ENCODE measurements around the gene CWF19L2. TPM values are rescaled to one million over a fixed set of nuclear protein-coding genes. Genes with fewer than 3 reads are reported as not detected.
"Not testable (repeated sequence)": the region's sequence is repeated elsewhere in the genome, so short reads cannot be mapped to it uniquely, and the experiment has no call there.

Gene CWF19L2
- total RNA-seq, 2 experiments from 2014 or later = 12.8 to 13.5 TPM

DNA sequence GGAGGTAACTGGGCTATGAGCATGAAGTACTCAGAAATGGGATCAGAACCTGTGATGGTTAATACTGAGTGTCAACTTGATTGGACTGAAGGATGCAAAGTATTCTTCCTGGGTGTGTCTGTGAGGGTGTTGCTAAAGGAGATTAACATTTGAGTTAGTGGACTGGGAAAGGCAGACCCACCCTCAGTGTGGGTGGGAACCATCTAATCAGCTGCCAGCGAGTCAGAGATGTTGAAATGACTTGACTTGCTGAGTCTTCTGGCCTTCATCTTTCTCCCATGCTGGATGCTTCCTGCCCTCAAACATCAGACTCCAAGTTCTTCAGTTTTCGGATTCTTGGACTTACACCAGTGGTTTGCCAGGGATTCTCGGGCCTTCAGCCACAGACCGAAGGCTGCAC is 66.9 kb downstream of the CWF19L2 start:
- not testable (repeated sequence) for H3K4me3 Mint-ChIP-seq

GRCh38 chr11:107387666-107388065 is 70.0 kb downstream of the CWF19L2 start:
- Mint-ChIP-seq H3K9me3 (no peaks in the 10 kb centered on the region), H3K27ac (no peak overlapping the region), H3K4me3 (no peak overlapping the region), H3K4me1 (peaks cover 8% of the 10 kb centered on the region), H3K36me3 (peaks cover 37% of the 10 kb centered on the region), H3K27me3 (no peaks in the 10 kb centered on the region)
- no peak for DNase-seq

More for the DNA sequence above, 66.9 kb downstream of the CWF19L2 start:
- DNase-seq, H3K27me3 Mint-ChIP-seq, H3K27ac Mint-ChIP-seq, H3K9me3 Mint-ChIP-seq, H3K4me1 Mint-ChIP-seq: not testable (repeated sequence)
- H3K36me3 Mint-ChIP-seq = peaks cover 43% of the 10 kb centered on the region

DNA sequence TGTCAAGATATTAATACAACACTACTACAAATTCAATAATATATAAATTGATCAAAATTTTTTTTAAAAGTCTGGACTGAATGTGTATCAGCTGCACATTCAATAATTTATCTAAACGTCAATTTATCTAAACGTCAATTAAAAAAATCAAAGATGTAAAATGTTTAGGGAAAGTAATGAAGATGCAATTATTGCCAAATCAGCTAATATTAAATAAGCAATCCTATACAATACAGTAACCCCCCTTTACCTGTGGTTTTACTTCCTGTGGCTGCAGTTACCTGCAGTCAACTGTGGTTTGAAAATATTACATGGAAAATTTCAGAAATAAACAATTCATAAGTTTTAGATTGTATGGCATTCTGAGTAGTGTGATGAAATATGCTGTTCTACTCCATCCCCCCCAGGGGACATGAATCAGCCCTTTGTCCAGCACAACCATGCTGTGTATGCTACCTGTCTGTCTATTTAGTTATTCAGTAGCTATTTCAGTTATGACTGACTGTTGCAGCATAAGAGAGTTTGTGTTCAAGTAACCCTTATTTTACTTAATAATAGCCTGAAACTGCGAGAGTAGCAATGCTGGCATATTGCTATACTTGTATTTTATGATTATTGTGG is 72.2 kb downstream of the CWF19L2 start:
- no peak overlapping the region for H3K27ac Mint-ChIP-seq
- no peaks in the 10 kb centered on the region for H3K27me3 Mint-ChIP-seq
- no peaks in the 10 kb centered on the region for H3K9me3 Mint-ChIP-seq
- peaks cover 8% of the 10 kb centered on the region for H3K4me1 Mint-ChIP-seq
- no peak overlapping the region for H3K4me3 Mint-ChIP-seq
- peaks cover 26% of the 10 kb centered on the region for H3K36me3 Mint-ChIP-seq
- no peak for DNase-seq

- H3K36me3 Mint-ChIP-seq = peaks cover 24% of the 10 kb centered on the region
- no peak for DNase-seq
- H3K27me3 Mint-ChIP-seq = no peaks in the 10 kb centered on the region
- H3K9me3 Mint-ChIP-seq = no peaks in the 10 kb centered on the region
- no peak overlapping the region for H3K4me3 Mint-ChIP-seq
- H3K4me1 Mint-ChIP-seq = peaks cover 8% of the 10 kb centered on the region
- no peak overlapping the region for H3K27ac Mint-ChIP-seq
These were observed 73.3 kb downstream of the CWF19L2 start for GRCh38 chr11:107384144-107384852.

DNA sequence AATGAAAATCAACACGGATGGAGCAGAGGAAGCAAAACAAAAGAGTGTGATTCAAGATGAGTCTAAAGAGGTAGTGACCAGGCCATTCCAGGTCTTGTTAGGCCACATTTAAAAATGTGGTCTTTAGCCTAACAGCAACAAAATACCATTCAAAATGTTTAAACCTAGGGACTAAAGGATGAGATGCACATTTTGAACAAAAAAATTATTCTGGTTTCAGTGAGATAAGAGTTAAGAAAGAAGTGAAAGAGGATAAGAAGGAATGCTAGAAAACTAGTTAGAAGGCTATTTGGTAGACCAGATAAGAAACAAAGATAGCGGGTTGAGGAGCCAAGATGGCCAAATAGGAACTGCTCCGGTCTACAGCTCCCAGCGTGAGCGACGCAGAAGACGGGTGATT is 85.2 kb downstream of the CWF19L2 start:
- Mint-ChIP-seq H3K4me1 (peaks cover 16% of the 10 kb centered on the region), H3K4me3 (no peak overlapping the region), H3K36me3 (peaks cover 35% of the 10 kb centered on the region), H3K27ac (peak overlapping the region; percentile 3), H3K9me3 (peaks cover 12% of the 10 kb centered on the region), H3K27me3 (no peaks in the 10 kb centered on the region)
- no peak for DNase-seq

DNA sequence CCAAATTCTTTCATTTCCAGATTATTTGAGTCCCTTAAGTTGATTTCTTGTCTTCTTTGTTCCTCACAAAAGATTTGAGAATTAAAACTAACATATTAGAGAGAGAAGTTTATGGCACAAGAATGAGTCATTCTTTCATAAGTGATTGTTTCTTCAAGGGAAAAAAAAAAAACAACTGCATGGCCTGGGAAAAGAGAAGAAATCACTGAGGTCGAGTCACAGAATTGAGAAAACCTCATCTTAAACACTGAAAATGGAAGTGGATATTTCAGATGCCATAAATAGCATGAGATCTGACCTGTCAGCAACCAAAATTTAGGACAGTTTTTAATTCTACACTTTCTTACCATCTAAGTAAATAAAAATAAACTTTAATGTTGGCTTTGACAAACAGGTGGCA is 87.2 kb downstream of the CWF19L2 start:
- Mint-ChIP-seq H3K27ac (no peak overlapping the region), H3K36me3 (peaks cover 35% of the 10 kb centered on the region), H3K4me1 (peaks cover 16% of the 10 kb centered on the region), H3K4me3 (no peak overlapping the region), H3K27me3 (no peaks in the 10 kb centered on the region), H3K9me3 (peaks cover 12% of the 10 kb centered on the region)
- DNase-seq = no peak

DNA sequence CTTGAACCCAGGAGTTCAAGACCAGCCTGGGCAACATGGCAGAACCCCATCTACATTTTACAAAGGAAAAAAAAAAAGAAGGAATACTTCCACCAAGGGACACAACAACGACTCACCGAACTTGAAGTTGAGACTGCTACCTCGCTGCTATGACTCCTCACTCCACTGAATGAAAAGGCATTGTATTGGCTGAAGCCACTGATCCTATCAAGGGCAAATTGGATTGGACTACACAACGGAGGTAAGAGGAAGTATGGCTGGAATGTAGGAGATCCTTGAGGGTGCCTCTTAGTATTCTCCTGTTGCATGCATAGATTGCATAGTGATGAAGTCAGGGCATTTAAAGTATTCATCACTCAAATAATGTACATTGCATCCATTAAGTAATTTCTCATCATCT is 97.9 kb downstream of the CWF19L2 start:
- Mint-ChIP-seq H3K9me3 (peaks cover 10% of the 10 kb centered on the region), H3K36me3 (peaks cover 34% of the 10 kb centered on the region), H3K4me1 (peaks cover 3% of the 10 kb centered on the region), H3K27ac (no peak overlapping the region), H3K27me3 (no peaks in the 10 kb centered on the region), H3K4me3 (no peak overlapping the region)
- no peak for DNase-seq

- Mint-ChIP-seq H3K27me3 (no peaks in the 10 kb centered on the region), H3K9me3 (peaks cover 8% of the 10 kb centered on the region), H3K36me3 (peaks cover 35% of the 10 kb centered on the region), H3K27ac (no peak overlapping the region), H3K4me3 (no peak overlapping the region), H3K4me1 (peaks cover 4% of the 10 kb centered on the region)
- DNase-seq = no peak
These were observed 99.7 kb downstream of the CWF19L2 start for GRCh38 chr11:107357877-107358276.

- no peaks in the 10 kb centered on the region for H3K9me3 Mint-ChIP-seq
- H3K4me3 Mint-ChIP-seq = no peak overlapping the region
- H3K36me3 Mint-ChIP-seq = peaks cover 27% of the 10 kb centered on the region
- no peaks in the 10 kb centered on the region for H3K27me3 Mint-ChIP-seq
- no peak for DNase-seq
- peaks cover 7% of the 10 kb centered on the region for H3K4me1 Mint-ChIP-seq
- H3K27ac Mint-ChIP-seq = no peak overlapping the region
These were observed 102.8 kb downstream of the CWF19L2 start for GRCh38 chr11:107354780-107355179.

GRCh38 chr11:107337917-107338316 is 119.7 kb downstream of the CWF19L2 start:
- no peak for DNase-seq
- H3K4me1 Mint-ChIP-seq = no peaks in the 10 kb centered on the region
- no peaks in the 10 kb centered on the region for H3K9me3 Mint-ChIP-seq
- no peak overlapping the region for H3K27ac Mint-ChIP-seq
- H3K27me3 Mint-ChIP-seq = no peaks in the 10 kb centered on the region
- peaks cover 13% of the 10 kb centered on the region for H3K36me3 Mint-ChIP-seq
- no peak overlapping the region for H3K4me3 Mint-ChIP-seq

- no peak overlapping the region for H3K4me3 Mint-ChIP-seq
- DNase-seq = no peak
- H3K27ac Mint-ChIP-seq = no peak overlapping the region
- no peaks in the 10 kb centered on the region for H3K27me3 Mint-ChIP-seq
- H3K9me3 Mint-ChIP-seq = no peaks in the 10 kb centered on the region
- H3K4me1 Mint-ChIP-seq = no peaks in the 10 kb centered on the region
- H3K36me3 Mint-ChIP-seq = peaks cover 7% of the 10 kb centered on the region
These were observed 125.9 kb downstream of the CWF19L2 start for GRCh38 chr11:107331728-107332127.

DNA sequence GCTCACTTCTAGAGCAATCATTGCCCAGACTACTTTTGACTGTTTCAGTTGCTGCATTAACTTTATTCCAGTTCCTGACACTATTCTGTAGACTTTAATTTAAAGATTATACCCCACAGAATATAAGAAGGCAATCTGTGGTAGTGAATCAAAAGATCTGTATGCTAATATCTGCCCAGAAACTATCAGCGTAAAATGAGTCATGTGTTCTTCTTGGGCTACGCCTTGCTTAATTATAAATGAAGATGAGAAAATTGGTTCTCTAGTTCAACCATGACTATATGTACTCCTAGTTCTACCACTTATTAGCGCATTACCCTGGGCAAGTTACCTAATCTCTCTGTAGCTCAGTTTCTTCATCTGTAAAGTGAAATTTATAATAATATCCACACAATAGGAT is 128.5 kb downstream of the CWF19L2 start:
- Mint-ChIP-seq H3K27me3 (no peaks in the 10 kb centered on the region), H3K36me3 (peaks cover 18% of the 10 kb centered on the region), H3K4me1 (no peaks in the 10 kb centered on the region), H3K27ac (no peak overlapping the region), H3K4me3 (no peak overlapping the region), H3K9me3 (peaks cover 2% of the 10 kb centered on the region)
- no peak for DNase-seq

- Mint-ChIP-seq H3K36me3 (peaks cover 38% of the 10 kb centered on the region), H3K4me3 (no peak overlapping the region), H3K27me3 (no peaks in the 10 kb centered on the region), H3K9me3 (peaks cover 16% of the 10 kb centered on the region), H3K27ac (no peak overlapping the region), H3K4me1 (no peaks in the 10 kb centered on the region)
- DNase-seq = no peak
These were observed 141.2 kb downstream of the CWF19L2 start for GRCh38 chr11:107316426-107316825.

- no peak overlapping the region for H3K27ac Mint-ChIP-seq
- no peaks in the 10 kb centered on the region for H3K27me3 Mint-ChIP-seq
- no peaks in the 10 kb centered on the region for H3K4me1 Mint-ChIP-seq
- no peaks in the 10 kb centered on the region for H3K9me3 Mint-ChIP-seq
- no peak overlapping the region for H3K4me3 Mint-ChIP-seq
- H3K36me3 Mint-ChIP-seq = peaks cover 38% of the 10 kb centered on the region
- DNase-seq = no peak
These were observed 149.6 kb downstream of the CWF19L2 start for GRCh38 chr11:107307991-107308390.

GRCh38 chr11:107301878-107302277 is 155.7 kb downstream of the CWF19L2 start:
- no peak overlapping the region for H3K27ac Mint-ChIP-seq
- peaks cover 58% of the 10 kb centered on the region for H3K36me3 Mint-ChIP-seq
- no peak overlapping the region for H3K4me3 Mint-ChIP-seq
- H3K9me3 Mint-ChIP-seq = peaks cover 12% of the 10 kb centered on the region
- H3K4me1 Mint-ChIP-seq = no peaks in the 10 kb centered on the region
- no peak for DNase-seq
- H3K27me3 Mint-ChIP-seq = no peaks in the 10 kb centered on the region
